HepG2 (cell line): ENCODE measurements around the gene CADM2. TPM values are rescaled to one million over a fixed set of nuclear protein-coding genes. Genes with fewer than 3 reads are reported as not detected.

Experiments used
- ARID5B ChIP-seq: IDR thresholded peaks from 2 replicates; pipeline ENCODE4 v1.4.0; 2020; ENCODE audit warnings: mild to moderate bottlenecking, missing genetic modification reagents
- BHLHE40 ChIP-seq: IDR thresholded peaks from 2 replicates; pipeline ENCODE4 v1.6.1; 2011; ENCODE audit warnings: low read length, improper control_type of control experiment
- CBFB ChIP-seq: sonication (generic); formaldehyde crosslinking; IDR thresholded peaks from 2 replicates; pipeline ENCODE4 v1.4.0; 2020; ENCODE audit warnings: missing genetic modification reagents
- IRX3 ChIP-seq: sonication (generic); formaldehyde crosslinking; IDR thresholded peaks from 2 replicates; pipeline ENCODE4 v1.8.1; 2023; ENCODE audit warnings: mild to moderate bottlenecking, low read depth, missing genetic modification reagents, borderline replicate concordance
- ISL2 ChIP-seq: sonication (generic); formaldehyde crosslinking; IDR thresholded peaks from 2 replicates; pipeline ENCODE4 v1.5.0; 2020; ENCODE audit warnings: missing genetic modification reagents
- KLF12 ChIP-seq: sonication (generic); formaldehyde crosslinking; IDR thresholded peaks from 2 replicates; pipeline ENCODE4 v1.4.0; 2020; ENCODE audit warnings: missing genetic modification reagents, borderline replicate concordance
- MIXL1 ChIP-seq: IDR thresholded peaks from 2 replicates; pipeline ENCODE4 v1.6.1; 2016
- NCOA2 ChIP-seq: sonication (generic); formaldehyde crosslinking; IDR thresholded peaks from 2 replicates; pipeline ENCODE4 v1.8.0; 2022; ENCODE audit warnings: inconsistent platforms
- PITX1 ChIP-seq: sonication (generic); formaldehyde crosslinking; IDR thresholded peaks from 2 replicates; pipeline ENCODE4 v1.5.1; 2020; ENCODE audit warnings: mild to moderate bottlenecking, missing genetic modification reagents
- RAD21 ChIP-seq: fragments of 450-650 bp; formaldehyde crosslinking; IDR thresholded peaks from 2 replicates; pipeline ENCODE4 v1.5.0; 2020; ENCODE audit warnings: mild to moderate bottlenecking
- REL ChIP-seq: sonication (generic); formaldehyde crosslinking; conservative IDR thresholded peaks from 2 replicates; pipeline ENCODE4 v1.8.0; 2022; ENCODE audit warnings: mild to moderate bottlenecking, missing genetic modification reagents, moderate library complexity
- TAF15 ChIP-seq: fragments of 200-400 bp; formaldehyde crosslinking; IDR thresholded peaks from one replicate; pipeline ENCODE4 v1.6.1; 2018; ENCODE audit warnings: mild to moderate bottlenecking, low read depth, low read length; ENCODE audit not compliant: poor library complexity, severe bottlenecking
- ZFX ChIP-seq: sonication (generic); formaldehyde crosslinking; IDR thresholded peaks from 2 replicates; pipeline ENCODE4 v1.4.0; 2020; ENCODE audit warnings: mild to moderate bottlenecking, low read depth, missing genetic modification reagents, moderate library complexity
- ZMYM4 ChIP-seq: sonication (generic); formaldehyde crosslinking; IDR thresholded peaks from 2 replicates; pipeline ENCODE4 v1.8.1; 2023; ENCODE audit warnings: mild to moderate bottlenecking, missing genetic modification reagents
- ZNF205 ChIP-seq: IDR thresholded peaks from 2 replicates; pipeline ENCODE4 v1.6.1; 2018; ENCODE audit warnings: missing biosample characterization, missing genetic modification reagents
- ZNF407 ChIP-seq: sonication (generic); formaldehyde crosslinking; IDR thresholded peaks from one replicate; pipeline ENCODE4 v1.5.1; 2020; ENCODE audit warnings: mild to moderate bottlenecking, missing genetic modification reagents; ENCODE audit errors: not compliant biosample characterization
- ZNF430 ChIP-seq: sonication (generic); formaldehyde crosslinking; IDR thresholded peaks from 2 replicates; pipeline ENCODE4 v1.9.0; 2021; ENCODE audit warnings: mild to moderate bottlenecking, missing genetic modification reagents
- ZNF549 ChIP-seq: sonication (generic); formaldehyde crosslinking; IDR thresholded peaks from 2 replicates; pipeline ENCODE4 v1.5.0; 2020; ENCODE audit warnings: missing genetic modification reagents
- ZNF703 ChIP-seq: sonication (generic); formaldehyde crosslinking; IDR thresholded peaks from 2 replicates; pipeline ENCODE4 v1.5.1; 2020; ENCODE audit warnings: missing genetic modification reagents, mild to moderate bottlenecking, moderate library complexity, borderline replicate concordance
- polyA plus RNA-seq, 8 experiments: library from polyadenylated mRNA; depleted of rRNA in 3 of 8; stranded (reverse) in 7 of 8; unstranded in 1 of 8; fragments of >200 nt; fragmentation: Illumina TruSeq in 4 of 8; extraction: Trizol in 4 of 8; gene quantifications; 2 replicates each; pipeline versions ENCODE4 v1.2.1 to v1.2.3, GENCODE V29; 2011 to 2016; ENCODE audit warnings: low read depth in 4 of 8, missing spikeins in 1 of 8, mixed read lengths in 1 of 8; ENCODE audit not compliant: insufficient read depth in 1 of 8
- total RNA-seq, 5 experiments: library from RNA; depleted of rRNA; stranded (reverse); fragments of >200 nt; fragmentation: Illumina TruSeq; extraction: Trizol; gene quantifications; 2 replicates each; pipeline ENCODE4 v1.2.3, GENCODE V29; 2016; ENCODE audit warnings: low read depth in 1 of 5

CADM2 gene
- total and polyA plus RNA-seq, 2 of the 13 experiments (the other 11 are each of a cell fraction or from before 2014, with no cell fraction given) = not detected

- TF ChIP-seq ARID5B (CRISPR knock-in tag) = peak; percentile 98
- no peak for TF ChIP-seq ZNF430
- no peak for TF ChIP-seq ZNF549 (CRISPR knock-in tag)
- TF ChIP-seq ZNF407 (CRISPR knock-in tag) = no peak
- peak; percentile 64 for TF ChIP-seq MIXL1
- no peak for TF ChIP-seq RAD21 (CRISPR knock-in tag)
- TF ChIP-seq ZMYM4 (CRISPR knock-in tag) = peak; percentile 91
- TF ChIP-seq KLF12 (CRISPR knock-in tag) = no peak
- TF ChIP-seq IRX3 (CRISPR knock-in tag) = no peak
- no peak for TF ChIP-seq PITX1 (CRISPR knock-in tag)
- TF ChIP-seq BHLHE40 = peak; percentile 50; the same call in 1 of the 2 replicates
- no peak for TF ChIP-seq ZFX
- no peak for TF ChIP-seq ZNF205
- 0 out of 2 replicates have a peak, but pooled peaks have one; percentile 55 for TF ChIP-seq CBFB (CRISPR knock-in tag)
- no peak for TF ChIP-seq ZNF703 (CRISPR knock-in tag)
- peak; percentile 90 for TF ChIP-seq NCOA2 (CRISPR knock-in tag)
- peak; percentile 85 for TF ChIP-seq ISL2
- no peak for TF ChIP-seq REL (CRISPR knock-in tag)
- no peak for TF ChIP-seq TAF15
These were observed 48.7 kb downstream of the CADM2 start (continued) for GRCh38 chr3:85007195-85008094.
